Loucy (cell line): Measurements from ENCODE around the gene ITIH1.

Source experiments
- H2AFZ ChIP-seq: fragments of 200-600 bp; sonication (generic); 2 replicates; pipeline ENCODE4 v1.6.0; 2016; ENCODE audit warnings: antibody characterized with exemption, mild to moderate bottlenecking, low read length, moderate library complexity
- H3F3A ChIP-seq: fragments of 200-600 bp; 2 replicates; pipeline ENCODE4 v1.6.0; 2016; ENCODE audit warnings: antibody characterized with exemption, low read depth, mild to moderate bottlenecking
- H3K27me3 ChIP-seq: fragments of 200-600 bp; sonication (generic); 2 replicates; pipeline ENCODE4 v1.6.1; 2014; ENCODE audit warnings: low read length, mild to moderate bottlenecking; ENCODE audit not compliant: insufficient read depth, poor library complexity, severe bottlenecking
- H3K36me3 ChIP-seq: fragments of 200-600 bp; sonication (generic); 2 replicates; pipeline ENCODE4 v1.6.1; 2016; ENCODE audit warnings: low read length; ENCODE audit not compliant: insufficient read depth
- H3K4me1 ChIP-seq: fragments of 200-600 bp; sonication (generic); 2 replicates; pipeline ENCODE4 v1.5.1; 2014; ENCODE audit warnings: low read length, mild to moderate bottlenecking; ENCODE audit not compliant: insufficient read depth, poor library complexity, severe bottlenecking
- H3K4me2 ChIP-seq: fragments of 200-600 bp; sonication (generic); 2 replicates; pipeline ENCODE4 v1.6.0; 2014; ENCODE audit warnings: antibody characterized with exemption, low read length, low read depth, mild to moderate bottlenecking; ENCODE audit not compliant: poor library complexity, severe bottlenecking
- H3K4me3 ChIP-seq: fragments of 200-600 bp; sonication (generic); 2 replicates; pipeline ENCODE4 v1.5.1; 2014; ENCODE audit warnings: low read length, mild to moderate bottlenecking, mixed read lengths; ENCODE audit not compliant: poor library complexity, severe bottlenecking
- H3K79me2 ChIP-seq: fragments of 200-600 bp; sonication (generic); 2 replicates; pipeline ENCODE4 v1.6.1; 2014; ENCODE audit warnings: low read length; ENCODE audit not compliant: insufficient read depth
- H3K9ac ChIP-seq: fragments of 200-600 bp; sonication (generic); 2 replicates; pipeline ENCODE4 v1.6.0; 2014; ENCODE audit warnings: mild to moderate bottlenecking, low read depth, low read length, moderate library complexity; ENCODE audit not compliant: poor library complexity, severe bottlenecking
- H3K9me2 ChIP-seq: fragments of 200-600 bp; sonication (generic); replicated peaks from 2 replicates; pipeline ENCODE4 v1.6.1; 2016; ENCODE audit warnings: low read depth, low read length, mixed read lengths
- H3K9me3 ChIP-seq: fragments of 200-600 bp; sonication (generic); 2 replicates; pipeline ENCODE4 v1.6.1; 2014; ENCODE audit warnings: mild to moderate bottlenecking, antibody characterized with exemption, low read length, low read depth; ENCODE audit not compliant: insufficient read depth
- H4K20me1 ChIP-seq: fragments of 200-600 bp; sonication (generic); 2 replicates; pipeline ENCODE4 v1.6.0; 2014; ENCODE audit warnings: antibody characterized with exemption, low read length, mild to moderate bottlenecking; ENCODE audit not compliant: insufficient read depth, poor library complexity, severe bottlenecking
- CTCF ChIP-seq: fragments of 200-600 bp; sonication (generic); conservative IDR thresholded peaks from 2 replicates; pipeline ENCODE4 v1.5.1; 2014; ENCODE audit warnings: mild to moderate bottlenecking, antibody characterized with exemption, low read length
- EZH2phosphoT487 ChIP-seq: fragments of 200-600 bp; IDR thresholded peaks from 2 replicates; pipeline ENCODE4 v1.6.1; 2018; ENCODE audit warnings: antibody characterized with exemption, mild to moderate bottlenecking, moderate library complexity, borderline replicate concordance

ITIH1 gene

GRCh38 chr3:52791928-52792327 lies 14.5 kb downstream of the ITIH1 start:
- H3K9me2 ChIP-seq: no peaks in the 10 kb centered on the region
- H3K4me3 ChIP-seq: no peak overlapping the region
- no peak overlapping the region for H2AFZ ChIP-seq
- H3K27me3 ChIP-seq: no peaks in the 10 kb centered on the region
- no peaks in the 10 kb centered on the region for H3K9me3 ChIP-seq
- H3K4me2 ChIP-seq: no peak overlapping the region
- H3K36me3 ChIP-seq: no peaks in the 10 kb centered on the region
- H3F3A ChIP-seq: no peaks in the 10 kb centered on the region
- H3K79me2 ChIP-seq: no peaks in the 10 kb centered on the region
- H4K20me1 ChIP-seq: no peaks in the 10 kb centered on the region
- H3K9ac ChIP-seq: no peak overlapping the region
- TF ChIP-seq EZH2phosphoT487: no peak
- no peak for TF ChIP-seq CTCF
- no peaks in the 10 kb centered on the region for H3K4me1 ChIP-seq

DNA sequence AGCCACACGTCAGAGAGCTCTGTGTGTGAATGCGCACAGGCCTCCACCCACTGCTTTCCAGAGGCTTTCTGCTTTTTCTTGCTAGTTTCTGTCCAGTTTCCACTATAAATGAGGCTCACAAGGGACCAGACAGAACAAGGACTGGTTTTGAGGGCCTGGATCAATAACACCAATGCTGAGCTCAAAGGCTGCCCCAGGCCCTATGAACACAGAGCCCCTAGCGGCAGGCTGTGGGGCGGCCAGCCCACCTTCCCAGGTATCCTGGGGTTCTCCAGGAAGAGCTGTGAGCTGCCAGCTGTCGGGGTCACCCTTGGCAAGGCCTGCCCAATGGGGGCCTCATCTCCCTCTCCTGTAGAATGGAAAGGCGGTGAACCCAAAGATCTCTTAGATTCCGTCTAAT lies 15.0 kb downstream of the ITIH1 start:
- H2AFZ ChIP-seq: no peak overlapping the region
- no peaks in the 10 kb centered on the region for H3K36me3 ChIP-seq
- no peak overlapping the region for H3K4me3 ChIP-seq
- H3K9ac ChIP-seq: no peak overlapping the region
- H3K27me3 ChIP-seq: no peaks in the 10 kb centered on the region
- H3F3A ChIP-seq: no peaks in the 10 kb centered on the region
- no peak overlapping the region for H3K4me2 ChIP-seq
- no peaks in the 10 kb centered on the region for H3K79me2 ChIP-seq
- H3K9me3 ChIP-seq: no peaks in the 10 kb centered on the region
- no peaks in the 10 kb centered on the region for H3K4me1 ChIP-seq
- TF ChIP-seq EZH2phosphoT487 (no peak), CTCF (no peak)
- H4K20me1 ChIP-seq: no peaks in the 10 kb centered on the region
- no peaks in the 10 kb centered on the region for H3K9me2 ChIP-seq

- Histone ChIP-seq H3K4me3 (no peak overlapping the region), H3K9me3 (no peaks in the 10 kb centered on the region), H3K9me2 (no peaks in the 10 kb centered on the region), H3K4me1 (no peaks in the 10 kb centered on the region), H4K20me1 (no peaks in the 10 kb centered on the region), H3F3A (no peaks in the 10 kb centered on the region), H3K27me3 (no peaks in the 10 kb centered on the region), H3K4me2 (no peak overlapping the region), H3K36me3 (no peaks in the 10 kb centered on the region), H3K9ac (no peak overlapping the region), H2AFZ (no peak overlapping the region), H3K79me2 (no peaks in the 10 kb centered on the region)
- TF ChIP-seq CTCF (no peak), EZH2phosphoT487 (no peak)
Observed at GRCh38 chr3:52792961-52793695, 15.7 kb downstream of the ITIH1 start.
